GM12801 (cell line): ENCODE data around the gene ANKRD33B.

Experiments
- TF ChIP-seq, protein P1 (sequence below): IDR thresholded peaks from one replicate; pipeline ENCODE4 v1.5.1; 2011; ENCODE audit warnings: control low read depth; ENCODE audit not compliant: insufficient read length; ENCODE audit errors: extremely low read depth

Gene ANKRD33B

DNA sequence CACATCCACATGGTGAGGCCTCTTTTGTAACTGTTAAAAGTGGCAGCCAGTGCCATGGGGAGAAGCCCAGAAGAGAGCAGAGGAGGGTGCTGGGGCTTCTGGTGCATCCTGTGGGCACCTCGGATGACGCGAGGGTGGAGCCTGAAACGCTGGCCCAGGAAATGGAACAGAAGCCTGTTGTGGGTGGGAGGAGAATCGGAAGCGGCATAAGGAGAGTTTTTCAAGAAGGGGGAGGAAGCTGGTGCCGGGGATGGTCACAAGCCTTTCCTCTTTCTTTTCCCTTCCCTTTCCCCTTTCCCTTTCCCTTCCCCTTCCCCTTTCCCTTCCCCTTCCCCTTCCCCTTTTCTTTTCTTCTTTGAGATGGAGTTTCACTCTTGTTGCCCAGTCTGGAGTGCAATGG, 12.9 kb downstream of the ANKRD33B start:
- TF ChIP-seq, protein P1, sequence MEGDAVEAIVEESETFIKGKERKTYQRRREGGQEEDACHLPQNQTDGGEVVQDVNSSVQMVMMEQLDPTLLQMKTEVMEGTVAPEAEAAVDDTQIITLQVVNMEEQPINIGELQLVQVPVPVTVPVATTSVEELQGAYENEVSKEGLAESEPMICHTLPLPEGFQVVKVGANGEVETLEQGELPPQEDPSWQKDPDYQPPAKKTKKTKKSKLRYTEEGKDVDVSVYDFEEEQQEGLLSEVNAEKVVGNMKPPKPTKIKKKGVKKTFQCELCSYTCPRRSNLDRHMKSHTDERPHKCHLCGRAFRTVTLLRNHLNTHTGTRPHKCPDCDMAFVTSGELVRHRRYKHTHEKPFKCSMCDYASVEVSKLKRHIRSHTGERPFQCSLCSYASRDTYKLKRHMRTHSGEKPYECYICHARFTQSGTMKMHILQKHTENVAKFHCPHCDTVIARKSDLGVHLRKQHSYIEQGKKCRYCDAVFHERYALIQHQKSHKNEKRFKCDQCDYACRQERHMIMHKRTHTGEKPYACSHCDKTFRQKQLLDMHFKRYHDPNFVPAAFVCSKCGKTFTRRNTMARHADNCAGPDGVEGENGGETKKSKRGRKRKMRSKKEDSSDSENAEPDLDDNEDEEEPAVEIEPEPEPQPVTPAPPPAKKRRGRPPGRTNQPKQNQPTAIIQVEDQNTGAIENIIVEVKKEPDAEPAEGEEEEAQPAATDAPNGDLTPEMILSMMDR = no peak

DNA sequence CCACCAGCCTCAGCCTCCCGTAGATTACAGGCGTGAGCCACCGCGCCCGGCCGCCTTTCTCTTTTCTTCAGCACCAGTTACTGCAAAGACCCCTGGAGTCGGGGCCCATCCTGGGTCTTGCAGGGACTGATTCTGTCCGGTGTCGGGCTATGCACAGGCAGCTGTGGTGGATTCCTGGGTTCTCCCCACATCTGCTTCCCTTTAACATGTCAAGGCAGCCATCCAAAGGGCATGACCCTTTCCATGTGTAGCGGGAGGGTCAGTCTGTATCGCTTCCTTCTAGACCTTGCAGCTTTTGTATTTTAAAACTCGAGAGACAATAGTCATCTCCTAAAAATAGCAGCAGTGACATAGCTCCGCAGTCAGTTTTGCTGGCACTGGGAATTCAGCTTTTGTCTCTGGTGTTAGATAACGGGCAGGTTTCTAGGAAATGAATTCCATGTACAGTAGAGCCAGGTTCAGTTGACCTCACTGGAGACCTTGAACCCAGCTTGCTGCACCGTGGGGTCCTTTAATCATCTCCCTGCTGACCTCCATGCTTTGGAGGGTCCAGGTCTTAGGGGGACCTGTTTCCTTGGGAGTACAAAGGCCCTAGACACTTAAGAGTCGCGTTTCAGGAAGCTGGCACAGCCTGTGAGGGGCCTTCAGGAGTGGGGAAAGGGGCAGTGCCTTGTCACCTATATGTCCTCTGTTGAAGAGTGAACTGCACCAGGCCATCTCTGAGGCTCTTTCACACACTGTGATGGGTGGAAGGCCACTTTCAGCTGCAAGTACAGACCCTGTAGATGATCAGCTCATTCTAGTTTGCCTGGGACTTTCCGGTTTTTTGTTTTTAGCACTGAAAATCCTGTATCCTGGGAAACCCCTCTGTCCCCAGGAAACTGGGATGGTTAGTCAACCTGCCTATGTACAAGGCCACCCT, 13.8 kb downstream of the ANKRD33B start:
- TF ChIP-seq, protein P1 = no peak

DNA sequence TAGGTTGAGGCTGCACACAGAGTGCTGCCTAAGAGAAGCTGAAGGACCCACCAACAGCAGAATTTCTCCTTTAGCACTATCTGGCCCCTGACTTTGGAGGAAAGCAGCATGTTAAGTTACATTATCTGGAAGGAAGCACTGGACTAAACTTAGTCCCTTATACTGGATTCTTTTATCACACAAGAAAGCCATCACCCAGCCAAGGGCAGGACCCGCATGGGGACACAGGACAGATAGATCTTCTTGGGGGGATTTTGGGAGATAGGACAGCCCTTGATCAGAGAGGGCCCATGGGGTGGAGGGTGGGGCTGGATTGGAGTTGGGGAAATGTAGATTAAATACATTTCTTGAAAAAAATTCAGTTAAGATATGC, 14.4 kb downstream of the ANKRD33B start:
- TF ChIP-seq, protein P1 = no peak

DNA sequence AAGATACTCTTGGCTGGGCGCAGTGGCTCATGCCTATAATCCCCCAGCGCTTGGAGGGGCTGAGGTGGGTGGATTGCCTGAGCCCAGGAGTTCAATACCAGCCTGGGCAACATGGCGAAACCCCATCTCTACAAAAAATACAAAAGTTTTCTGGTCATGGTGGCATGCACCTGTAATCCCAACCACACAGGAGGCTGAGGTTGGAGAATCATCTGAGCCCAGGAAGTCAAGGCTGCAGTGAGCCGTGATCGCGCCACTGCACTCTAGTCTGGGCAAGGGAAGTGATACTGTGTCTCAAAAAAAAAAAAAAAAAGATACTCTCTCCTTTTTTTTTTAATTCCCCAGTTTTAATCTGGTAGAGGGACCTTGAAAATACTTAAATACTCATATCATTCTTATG, 15.0 kb downstream of the ANKRD33B start:
- TF ChIP-seq, protein P1 = no peak

DNA sequence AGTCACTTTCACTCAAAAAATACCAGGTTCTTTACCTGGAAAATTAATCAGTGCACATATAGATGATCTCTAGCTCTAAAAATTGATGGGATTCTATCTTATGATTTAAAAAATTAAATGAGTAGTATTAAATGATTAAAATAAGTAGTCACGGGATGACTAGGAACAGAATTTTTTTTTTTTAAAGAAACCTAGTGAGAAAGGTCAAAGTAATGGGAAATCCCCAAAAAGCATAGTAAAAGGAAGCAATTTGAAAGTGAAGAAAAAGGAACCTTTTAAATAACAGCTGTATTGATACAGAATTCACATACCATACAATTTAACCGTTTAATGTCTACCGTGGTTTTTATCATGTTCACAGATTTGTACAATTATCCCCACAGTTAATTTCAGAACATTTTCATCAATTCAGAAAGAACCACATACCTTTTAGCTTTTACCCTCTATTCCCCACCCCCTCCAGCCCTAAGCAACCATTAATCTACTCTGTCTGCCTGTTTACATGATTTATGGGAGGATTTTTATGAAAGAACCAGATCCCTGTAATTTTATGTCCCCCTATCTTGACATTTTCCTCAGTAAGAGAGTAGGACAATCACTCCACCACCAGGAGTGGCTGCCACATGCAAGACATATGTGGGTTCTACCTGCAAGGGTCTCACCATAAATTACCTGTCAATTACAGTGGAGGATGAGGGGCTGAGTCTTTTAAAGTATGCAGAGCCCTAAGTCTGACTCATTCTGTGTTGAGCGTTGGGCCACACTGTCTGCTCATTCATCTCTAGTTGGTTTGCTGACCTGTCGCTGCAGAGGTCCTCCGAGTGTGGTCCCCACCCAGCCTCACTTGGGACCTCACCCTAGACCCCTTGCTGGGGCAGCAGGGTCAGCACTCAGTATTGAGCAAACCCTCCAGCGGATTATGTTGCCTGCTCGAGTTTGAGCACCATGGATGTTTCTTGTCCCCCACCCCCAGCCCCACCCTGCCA, 16.0 kb downstream of the ANKRD33B start:
- TF ChIP-seq, protein P1 = no peak

DNA sequence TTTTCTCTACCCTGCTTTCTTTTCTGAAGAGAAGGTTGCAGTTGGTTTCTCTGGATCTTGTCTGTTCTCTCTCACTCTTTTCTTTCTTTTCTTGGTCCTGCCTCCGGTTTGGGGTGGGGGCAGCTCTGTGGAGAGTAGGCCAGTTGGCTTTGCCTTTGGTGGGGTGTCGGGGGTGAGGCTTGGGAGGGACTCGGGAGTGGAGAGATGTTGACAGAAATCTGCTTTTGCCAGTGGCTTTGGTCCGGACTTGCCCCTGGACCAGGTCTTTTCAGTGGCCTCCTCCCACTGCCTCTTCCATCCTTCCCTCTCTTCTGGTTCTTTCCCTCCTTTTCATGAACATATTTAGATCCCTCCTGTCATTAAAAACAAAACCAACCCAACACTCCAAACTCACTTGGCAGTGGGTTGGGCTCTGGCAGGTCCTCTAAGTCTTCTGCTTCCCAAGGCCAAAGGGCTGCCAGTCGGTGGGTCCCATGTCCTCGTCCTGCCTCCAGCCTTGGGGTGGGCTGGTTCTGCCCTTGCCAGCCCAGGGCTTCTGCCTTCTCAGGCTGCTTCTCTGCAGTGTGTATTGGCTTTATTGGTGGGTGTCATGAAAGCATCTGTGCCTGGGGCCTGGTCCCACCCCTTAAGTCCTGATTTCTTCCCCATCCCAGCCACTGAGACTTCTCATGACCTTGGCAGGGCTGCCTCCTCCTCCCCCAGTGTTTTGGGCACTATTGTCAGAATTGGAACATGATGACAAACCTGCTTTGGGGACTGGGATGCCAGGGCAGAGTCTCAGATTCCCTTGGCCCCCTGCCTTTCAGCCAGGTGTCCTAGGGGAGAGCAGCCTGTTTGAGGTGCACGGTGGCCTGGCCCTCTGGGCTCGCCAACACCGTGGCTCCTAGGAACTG, 16.9 kb downstream of the ANKRD33B start:
- TF ChIP-seq, protein P1 = no peak
